Smooth muscle cell (in vitro differentiated cells): ENCODE measurements around the gene RPL28. TPM values are rescaled to one million over a fixed set of nuclear protein-coding genes. Genes with fewer than 3 reads are reported as not detected.

ENCODE experiments used
- DNase-seq: peaks from one replicate; lab custom pipeline; 2025; ENCODE audit not compliant: unreplicated experiment; lab: John Stamatoyannopoulos, UW
- H2AFZ ChIP-seq: fragments of 200-600 bp; sonication (generic); 2 replicates; pipeline ENCODE4 v1.6.0; 2016; ENCODE audit warnings: antibody characterized with exemption, low read depth, mild to moderate bottlenecking
- H3F3A ChIP-seq: fragments of 200-600 bp; sonication (generic); 2 replicates; pipeline ENCODE4 v1.6.0; 2017; ENCODE audit warnings: antibody characterized with exemption, low read depth
- H3K27ac ChIP-seq: fragments of 200-600 bp; sonication (generic); 2 replicates; pipeline ENCODE4 v1.5.1; 2016; ENCODE audit warnings: low read depth, mild to moderate bottlenecking
- H3K27me3 ChIP-seq: fragments of 200-600 bp; sonication (generic); 2 replicates; pipeline ENCODE4 v1.6.1; 2016; ENCODE audit warnings: low read depth, mild to moderate bottlenecking
- H3K36me3 ChIP-seq: fragments of 200-600 bp; sonication (generic); 2 replicates; pipeline ENCODE4 v1.5.1; 2016; ENCODE audit warnings: low read depth
- H3K4me1 ChIP-seq: fragments of 200-600 bp; sonication (generic); 2 replicates; pipeline ENCODE4 v1.5.1; 2016; ENCODE audit warnings: low read depth
- H3K4me2 ChIP-seq: fragments of 200-600 bp; sonication (generic); 2 replicates; pipeline ENCODE4 v1.6.0; 2016; ENCODE audit warnings: mild to moderate bottlenecking
- H3K4me3 ChIP-seq: fragments of 200-600 bp; sonication (generic); 2 replicates; pipeline ENCODE4 v1.5.1; 2016; ENCODE audit warnings: mild to moderate bottlenecking
- H3K79me2 ChIP-seq: fragments of 200-600 bp; sonication (generic); 2 replicates; pipeline ENCODE4 v1.6.0; 2016; ENCODE audit warnings: low read depth, mild to moderate bottlenecking
- H3K9ac ChIP-seq: fragments of 200-600 bp; sonication (generic); 2 replicates; pipeline ENCODE4 v1.6.0; 2016; ENCODE audit warnings: low read depth
- H3K9me3 ChIP-seq: fragments of 200-600 bp; sonication (generic); replicated peaks from 2 replicates; pipeline ENCODE4 v1.5.1; 2016; ENCODE audit warnings: low read depth
- H4K20me1 ChIP-seq: fragments of 200-600 bp; sonication (generic); 2 replicates; pipeline ENCODE4 v1.6.0; 2016; ENCODE audit warnings: low read depth
- CTCF ChIP-seq: fragments of 200-600 bp; sonication (generic); IDR thresholded peaks from 2 replicates; pipeline ENCODE4 v1.5.1; 2017; ENCODE audit warnings: borderline replicate concordance, mild to moderate bottlenecking, antibody characterized with exemption; ENCODE audit not compliant: insufficient read depth, poor library complexity, severe bottlenecking
- WGBS: methylation state at CpG from one replicate; pipeline ENCODE4 v1.1.7; 2016; ENCODE audit warnings: low lambda C conversion rate; 5-methylcytosine and 5-hydroxymethylcytosine counted together
- polyA plus RNA-seq: library from polyadenylated mRNA; unstranded; fragments of >200 nt; fragmentation: Nextera tagmentation; extraction: Ambion mirVana; gene quantifications from 2 replicates; pipeline ENCODE4 v1.2.1, GENCODE V29; 2016
- total RNA-seq: library from RNA; depleted of rRNA; stranded (reverse); fragments of >200 nt; gene quantifications from 2 replicates; pipeline ENCODE4 v1.2.3, GENCODE V29; 2014

Gene RPL28
- total and polyA plus RNA-seq, 2 experiments from 2014 or later: 515 to 1,108 TPM

- no peak for TF ChIP-seq CTCF
- no peak for DNase-seq
- WGBS: 83% methylated on average over 25 of the region's 25 CpGs
- H3K79me2 ChIP-seq: no peaks in the 10 kb centered on the region
- no peak overlapping the region for H3K4me3 ChIP-seq
- no peaks in the 10 kb centered on the region for H4K20me1 ChIP-seq
- H3K4me1 ChIP-seq: peaks cover 5% of the 10 kb centered on the region
- H3K4me2 ChIP-seq: no peak overlapping the region
- no peak overlapping the region for H3K27ac ChIP-seq
- no peaks in the 10 kb centered on the region for H3F3A ChIP-seq
- no peaks in the 10 kb centered on the region for H3K9me3 ChIP-seq
- H2AFZ ChIP-seq: no peak overlapping the region
- H3K36me3 ChIP-seq: no peaks in the 10 kb centered on the region
- H3K9ac ChIP-seq: no peak overlapping the region
- peaks cover 20% of the 10 kb centered on the region for H3K27me3 ChIP-seq
Measured at GRCh38 chr19:55352549-55353145, 33.1 kb upstream of the RPL28 start.

GRCh38 chr19:55353356-55353802 lies 32.4 kb upstream of the RPL28 start:
- Histone ChIP-seq H3K27ac (no peak overlapping the region), H3K79me2 (no peaks in the 10 kb centered on the region), H3K36me3 (no peaks in the 10 kb centered on the region), H3K4me1 (peaks cover under 1% of the 10 kb centered on the region), H3K4me2 (peak overlapping the region; percentile 91), H3K4me3 (peak overlapping the region; percentile 56), H3K9ac (no peak overlapping the region), H3F3A (no peaks in the 10 kb centered on the region), H4K20me1 (no peaks in the 10 kb centered on the region), H2AFZ (no peak overlapping the region), H3K27me3 (peaks cover 20% of the 10 kb centered on the region), H3K9me3 (no peaks in the 10 kb centered on the region)
- TF ChIP-seq CTCF: no peak
- DNase-seq: no peak
- WGBS: 19% methylated on average over 23 of the region's 24 CpGs

DNA sequence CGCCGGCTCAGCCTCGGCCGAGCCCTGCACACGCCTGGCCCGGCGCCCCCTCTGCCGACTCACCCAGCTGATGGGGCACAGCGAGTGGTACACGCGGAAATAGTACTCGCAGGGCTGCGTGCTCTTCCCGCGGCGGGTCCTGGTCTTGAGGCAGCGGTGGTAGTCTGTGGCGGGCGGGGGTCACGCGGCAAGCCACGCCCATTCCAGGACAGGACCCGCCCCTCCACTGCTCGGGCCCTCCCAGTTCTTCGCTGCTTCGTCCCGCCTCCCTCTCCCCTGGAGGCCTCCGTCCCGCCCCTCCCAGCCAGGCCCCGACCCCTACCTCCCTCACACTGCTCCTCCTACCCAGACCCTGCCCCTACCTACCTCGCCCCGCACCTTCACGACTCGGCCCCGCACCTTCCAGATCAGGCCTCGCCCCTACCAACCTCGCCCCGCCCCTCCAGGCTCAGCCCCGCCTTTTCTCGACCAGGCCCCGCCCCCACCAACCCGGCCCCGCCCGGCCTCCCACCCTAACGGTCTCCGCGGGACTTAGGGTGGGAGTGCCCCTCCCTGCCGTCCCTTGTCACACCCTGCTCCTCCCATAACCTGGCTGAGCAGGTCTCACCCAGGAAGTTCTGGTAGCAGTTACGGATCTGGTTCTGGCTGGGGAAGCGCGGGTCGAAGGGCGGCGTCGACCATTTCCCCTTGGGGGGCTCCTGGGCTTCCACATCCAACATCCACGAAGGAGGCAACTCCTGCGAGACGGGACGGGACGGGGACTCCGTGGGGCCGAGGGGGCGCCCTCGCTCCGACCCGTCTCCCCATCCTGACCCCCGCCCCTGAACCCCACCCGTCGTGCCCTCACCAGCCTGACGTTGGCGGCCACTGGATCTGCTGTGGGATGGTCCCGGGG lies 31.7 kb upstream of the RPL28 start:
- DNase-seq: peak; percentile 71
- Histone ChIP-seq H3F3A (no peaks in the 10 kb centered on the region), H3K79me2 (no peaks in the 10 kb centered on the region), H3K9me3 (no peaks in the 10 kb centered on the region), H3K4me1 (no peaks in the 10 kb centered on the region), H3K27me3 (peaks cover 20% of the 10 kb centered on the region), H4K20me1 (no peaks in the 10 kb centered on the region), H3K4me3 (peak overlapping the region; percentile 56), H3K27ac (no peak overlapping the region), H3K4me2 (peak overlapping the region; percentile 91), H2AFZ (no peak overlapping the region), H3K36me3 (no peaks in the 10 kb centered on the region), H3K9ac (no peak overlapping the region)
- WGBS: 3% methylated on average over 43 of the region's 72 CpGs
- TF ChIP-seq CTCF: no peak
